Omental fat pad (tissue), 4 donors: ENCODE data around the gene EFNA5. TPM values are rescaled to one million over a fixed set of nuclear protein-coding genes. Genes with fewer than 3 reads are reported as not detected.

Experiments used
- ATAC-seq: fragments of 150-250 bp; one replicate; pipeline ENCODE4 v1.9.1; 2016; ENCODE audit warnings: mild to moderate bottlenecking, moderate library complexity; ENCODE audit not compliant: low FRiP score
- DNase-seq: peaks from one replicate; pipeline ENCODE4 v3.0.0-alpha.2; 2019; ENCODE audit warnings: low spot score
- total RNA-seq, 4 donors: library from RNA; depleted of rRNA; stranded (reverse); fragments of >200 nt; gene quantifications; one replicate each; pipeline ENCODE4 v1.1.0, GENCODE V29; 2016
- TF ChIP-seq, protein P1 (sequence below), 3 donors: fragments of 450-650 bp; IDR thresholded peaks; one replicate each; pipeline ENCODE4 v1.5.1; 2016 to 2017; ENCODE audit warnings: antibody characterized with exemption in 3 of 3, mild to moderate bottlenecking in 3 of 3, moderate library complexity in 2 of 3

The EFNA5 gene
- total RNA-seq, 4 donors from 2014 or later: 9.0 to 26.3 (median 14.0) TPM

GRCh38 chr5:107526270-107526937 is 144.3 kb downstream of the EFNA5 start:
- ATAC-seq (no peak), DNase-seq (no peak)
- TF ChIP-seq, protein P1, sequence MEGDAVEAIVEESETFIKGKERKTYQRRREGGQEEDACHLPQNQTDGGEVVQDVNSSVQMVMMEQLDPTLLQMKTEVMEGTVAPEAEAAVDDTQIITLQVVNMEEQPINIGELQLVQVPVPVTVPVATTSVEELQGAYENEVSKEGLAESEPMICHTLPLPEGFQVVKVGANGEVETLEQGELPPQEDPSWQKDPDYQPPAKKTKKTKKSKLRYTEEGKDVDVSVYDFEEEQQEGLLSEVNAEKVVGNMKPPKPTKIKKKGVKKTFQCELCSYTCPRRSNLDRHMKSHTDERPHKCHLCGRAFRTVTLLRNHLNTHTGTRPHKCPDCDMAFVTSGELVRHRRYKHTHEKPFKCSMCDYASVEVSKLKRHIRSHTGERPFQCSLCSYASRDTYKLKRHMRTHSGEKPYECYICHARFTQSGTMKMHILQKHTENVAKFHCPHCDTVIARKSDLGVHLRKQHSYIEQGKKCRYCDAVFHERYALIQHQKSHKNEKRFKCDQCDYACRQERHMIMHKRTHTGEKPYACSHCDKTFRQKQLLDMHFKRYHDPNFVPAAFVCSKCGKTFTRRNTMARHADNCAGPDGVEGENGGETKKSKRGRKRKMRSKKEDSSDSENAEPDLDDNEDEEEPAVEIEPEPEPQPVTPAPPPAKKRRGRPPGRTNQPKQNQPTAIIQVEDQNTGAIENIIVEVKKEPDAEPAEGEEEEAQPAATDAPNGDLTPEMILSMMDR (IDR thresholded peaks at IDR 0.05): no peak

- peak; percentile 31 for ATAC-seq
- DNase-seq: no peak
- TF ChIP-seq, protein P1 (IDR thresholded peaks at IDR 0.05): no peak
Measured at GRCh38 chr5:107524111-107524510, 146.6 kb downstream of the EFNA5 start.

- TF ChIP-seq, protein P1 (IDR thresholded peaks at IDR 0.05): no peak
- ATAC-seq (peak; percentile 50), DNase-seq (no peak)
Measured at GRCh38 chr5:107523029-107523680, 147.6 kb downstream of the EFNA5 start.

GRCh38 chr5:107522456-107522855 is 148.3 kb downstream of the EFNA5 start:
- TF ChIP-seq, protein P1 (IDR thresholded peaks at IDR 0.05): no peak

DNA sequence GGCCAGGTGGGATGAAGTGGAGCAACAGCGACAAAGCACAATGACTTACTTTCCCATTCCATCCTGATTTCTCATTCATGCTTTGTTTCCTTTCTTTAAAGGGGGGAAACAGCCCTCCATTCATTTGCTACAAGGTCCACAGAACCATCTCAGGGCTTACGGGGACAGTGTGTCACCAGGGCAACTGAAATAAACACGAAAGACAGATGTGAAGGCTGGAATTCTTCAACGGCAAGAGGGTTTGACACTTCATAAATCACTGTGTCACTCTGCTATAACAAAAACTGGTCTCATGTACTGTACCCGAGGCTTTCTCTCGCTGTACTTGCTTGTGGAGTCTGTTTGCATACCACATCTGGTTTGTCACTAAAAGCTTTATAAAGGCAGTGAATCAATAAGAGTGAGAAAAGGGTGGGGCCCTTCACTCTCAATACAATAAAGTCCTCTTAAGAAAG is 150.8 kb downstream of the EFNA5 start:
- DNase-seq (no peak), ATAC-seq (no peak)
- TF ChIP-seq, protein P1 (IDR thresholded peaks at IDR 0.05): no peak

More at GRCh38 chr5:107522456-107522855, 148.3 kb downstream of the EFNA5 start:
- no peak for ATAC-seq
- no peak for DNase-seq

- TF ChIP-seq, protein P1 (IDR thresholded peaks at IDR 0.05): no peak
- DNase-seq (no peak), ATAC-seq (no peak)
Measured at GRCh38 chr5:107518616-107519015, 152.1 kb downstream of the EFNA5 start.

DNA sequence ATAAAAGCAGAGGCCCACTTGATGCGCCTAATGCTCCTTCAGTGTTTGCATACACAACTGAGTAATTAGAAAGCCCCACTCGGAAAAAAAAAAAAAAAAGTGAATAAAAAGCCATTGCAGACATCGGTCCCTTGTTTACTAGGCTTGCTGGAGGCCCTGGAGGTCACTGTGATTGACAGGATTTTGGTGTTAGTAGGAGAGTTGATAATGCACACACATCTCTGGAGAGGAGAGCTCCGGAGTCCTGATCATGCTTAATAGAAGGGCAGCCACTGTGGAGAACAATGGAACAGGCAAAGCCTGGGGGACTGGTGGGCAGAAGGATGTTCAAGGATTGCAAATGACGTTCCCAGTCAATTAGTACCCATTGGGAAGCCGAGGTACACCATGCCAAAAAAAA is 152.5 kb downstream of the EFNA5 start:
- DNase-seq: no peak
- TF ChIP-seq, protein P1 (IDR thresholded peaks at IDR 0.05): no peak
- ATAC-seq: no peak
